ENCODE measurements around the gene NUMB.

Gene NUMB

DNA sequence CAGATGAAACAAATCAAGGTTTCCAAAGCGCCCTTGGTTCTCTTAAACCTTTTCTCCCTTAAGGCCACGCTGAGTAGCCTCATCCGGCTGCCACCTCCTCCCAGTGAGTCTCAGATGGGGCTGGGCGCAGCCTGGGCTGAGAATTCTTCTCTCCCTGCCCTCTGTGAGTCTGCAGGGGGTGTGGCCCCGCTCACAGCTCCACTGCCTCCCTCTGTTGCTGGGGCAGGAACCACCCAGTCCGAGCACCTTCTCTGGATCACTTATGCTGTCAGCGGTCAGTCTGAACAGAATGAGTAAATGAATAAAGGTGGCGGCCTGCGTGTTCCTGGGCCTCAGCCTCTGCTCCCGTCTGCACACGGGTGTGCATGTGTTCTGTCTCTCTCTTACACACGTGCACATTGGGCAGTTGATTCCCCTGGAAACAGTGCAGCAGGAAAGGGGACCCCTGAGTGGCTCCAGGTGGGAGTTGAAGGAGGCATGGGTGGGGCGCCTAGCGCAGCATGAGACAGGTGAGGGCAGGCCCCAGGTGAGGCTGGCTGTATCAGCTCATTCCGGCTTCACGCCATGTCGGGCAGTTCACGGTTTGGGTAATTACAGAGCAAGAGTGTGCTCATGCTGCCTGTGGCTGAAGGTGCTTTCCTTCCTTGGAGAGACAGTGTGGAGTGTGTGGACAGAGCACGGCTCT is 216.7 kb downstream of the NUMB start:
- DNase-seq (ENCODE audit: low read depth): no peak
- H3K4me3 ChIP-seq (ENCODE audit: low read depth, low read length): no peak overlapping the region

DNA sequence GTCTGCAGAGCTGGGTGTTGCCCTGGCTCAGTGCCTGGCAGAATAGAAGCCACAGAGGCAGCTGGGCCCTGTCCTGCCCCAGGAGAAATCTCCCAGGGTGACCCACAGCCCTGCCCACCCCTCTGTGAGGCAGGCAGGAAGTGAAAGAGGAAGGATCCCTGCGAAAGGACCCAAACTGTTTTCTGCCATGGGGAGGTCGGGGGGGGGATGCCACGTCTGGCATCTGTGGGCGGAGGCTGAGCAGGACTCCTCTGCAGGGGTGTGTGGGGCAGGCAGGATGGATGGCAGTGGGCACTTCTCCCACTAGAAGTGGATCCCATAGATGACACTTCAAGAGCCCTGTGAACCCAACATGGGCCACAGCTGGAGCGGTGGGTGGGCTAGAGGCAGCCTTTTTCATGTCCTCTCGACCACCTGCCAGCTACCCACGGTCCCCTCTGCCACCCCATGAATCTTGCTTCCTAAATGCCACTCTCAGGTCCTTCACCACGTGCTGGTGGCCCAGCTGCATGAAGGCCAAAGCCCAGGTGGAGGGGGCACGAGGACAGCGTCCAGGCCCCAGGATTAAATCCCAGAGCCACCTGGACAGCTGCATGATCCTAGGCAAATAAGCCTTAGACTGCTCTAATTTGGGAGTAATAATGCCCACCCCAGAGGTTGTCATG is 217.4 kb downstream of the NUMB start:
- no peak for DNase-seq (ENCODE audit: low read depth)
- H3K4me3 ChIP-seq (ENCODE audit: low read depth, low read length): no peak overlapping the region

DNA sequence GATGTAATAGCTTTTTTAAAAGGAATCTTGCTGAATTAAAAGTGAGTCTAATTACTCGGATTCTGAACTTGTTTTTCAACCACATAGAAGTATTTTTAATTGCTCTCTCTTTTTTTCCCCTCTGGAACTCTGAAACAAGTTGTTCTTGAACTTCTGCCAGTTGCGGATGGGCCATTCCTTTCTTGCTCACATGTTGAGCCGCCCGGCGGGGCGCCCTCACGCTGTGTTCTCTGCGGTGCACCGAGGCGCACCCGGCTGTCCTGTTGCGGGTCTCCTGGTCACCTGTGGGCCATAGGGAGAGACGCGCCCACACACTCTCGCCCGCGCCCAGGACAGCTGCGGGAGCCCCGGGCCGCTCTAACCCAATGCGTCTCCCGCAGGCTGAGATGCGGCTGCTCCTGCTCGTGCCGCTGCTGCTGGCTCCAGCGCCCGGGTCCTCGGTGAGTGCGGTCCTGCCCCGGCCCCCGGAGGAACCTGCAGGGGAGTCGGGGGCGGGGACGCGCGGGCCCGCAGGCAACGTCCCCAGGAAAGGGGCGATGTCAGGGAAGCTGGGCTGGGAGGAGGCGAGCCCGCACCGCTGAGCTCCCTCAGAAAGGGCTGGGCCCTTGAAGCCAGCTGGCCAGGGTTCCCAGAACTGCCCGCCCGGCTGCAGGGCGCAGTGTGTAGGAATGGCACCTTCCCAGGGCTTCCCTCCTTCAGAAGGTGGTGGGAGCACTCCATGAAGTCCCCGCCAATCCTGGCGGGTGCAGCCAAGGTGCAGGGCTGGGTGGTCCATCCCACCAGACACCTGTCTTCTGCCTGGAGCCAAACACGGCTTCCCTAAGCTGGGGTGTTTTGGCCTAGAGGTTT is 218.7 kb downstream of the NUMB start:
- peak overlapping the region; percentile 36 for H3K4me3 ChIP-seq (ENCODE audit: low read depth, low read length)
- no peak for DNase-seq (ENCODE audit: low read depth)

- DNase-seq (ENCODE audit: low read depth): no peak
- peak overlapping the region; percentile 13 for H3K4me3 ChIP-seq (ENCODE audit: low read depth, low read length)
These were observed 219.4 kb downstream of the NUMB start for GRCh38 chr14:73238941-73239340.

- H3K4me3 ChIP-seq (ENCODE audit: low read depth, low read length): peak overlapping the region; percentile 48
- peak; percentile 68 for DNase-seq (ENCODE audit: low read depth)
These were observed 219.9 kb downstream of the NUMB start for GRCh38 chr14:73238424-73238852.

DNA sequence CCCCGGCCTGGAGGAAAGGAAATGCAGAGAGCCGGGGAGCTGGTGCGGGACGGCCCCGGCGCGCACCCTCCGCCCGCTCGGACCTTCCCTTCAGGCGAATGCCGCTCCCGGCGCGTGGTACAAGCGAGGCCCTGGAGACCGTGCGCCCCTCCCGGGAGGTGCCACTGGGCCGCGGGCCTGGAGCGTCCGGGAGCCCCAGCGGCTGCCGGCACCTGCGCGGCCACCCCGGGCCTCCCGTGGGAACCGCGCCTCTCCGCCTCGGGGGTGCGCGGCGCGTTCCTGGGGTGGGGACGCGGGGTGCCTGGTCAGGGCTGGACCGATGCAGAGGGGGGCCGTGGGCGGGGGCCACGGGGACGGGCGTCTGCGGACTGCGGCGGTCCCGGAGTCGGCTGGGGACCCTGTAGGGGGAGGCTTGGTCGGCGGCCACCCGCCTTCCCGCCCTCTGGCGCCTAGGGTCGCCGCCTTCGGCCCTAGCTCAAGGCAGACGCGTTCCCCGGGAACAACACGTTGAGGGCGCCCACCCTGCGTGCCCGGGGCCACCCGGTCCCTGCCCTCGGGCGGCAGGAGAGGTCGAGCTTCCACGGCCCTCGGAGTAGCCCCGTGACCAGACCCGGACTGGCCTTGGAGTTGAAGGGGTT is 220.4 kb downstream of the NUMB start:
- no peak for DNase-seq (ENCODE audit: low read depth)

GRCh38 chr14:73237219-73237785 is 221.0 kb downstream of the NUMB start, which contains the start of gene PAPLN:
PAPLN (plus strand) TSS chr14:73237506; CDS start chr14:73239779, 2,273 bp downstream.
- peak within 1 kb of the TSS; percentile 48 for H3K4me3 ChIP-seq (ENCODE audit: low read depth, low read length)

More for the DNA sequence above, 220.4 kb downstream of the NUMB start:
- H3K4me3 ChIP-seq (ENCODE audit: low read depth, low read length): peak overlapping the region; percentile 48

DNA sequence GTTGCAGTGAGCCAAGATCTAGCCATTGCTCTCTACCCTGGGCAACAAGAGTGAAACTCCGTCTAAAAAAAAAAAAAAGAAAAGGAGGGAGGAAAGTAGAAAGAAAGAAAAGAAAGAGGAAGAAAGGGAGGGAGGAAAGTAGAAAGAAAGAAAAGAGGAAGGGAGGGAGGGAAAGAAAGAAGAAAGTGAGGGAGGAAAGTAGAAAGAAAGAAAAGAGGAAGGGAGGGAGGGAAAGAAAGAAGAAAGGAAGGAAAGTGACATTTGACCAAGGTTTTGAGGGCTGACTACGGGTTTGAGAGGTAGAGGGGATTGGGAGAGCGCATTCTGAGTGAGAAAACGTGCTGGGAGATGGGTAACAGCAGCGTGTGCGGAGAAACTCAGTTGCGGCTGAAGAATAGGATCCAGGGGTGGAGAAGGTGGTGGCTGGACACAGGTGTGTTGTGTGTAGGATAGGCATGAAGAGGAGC is 221.6 kb downstream of the NUMB start:
- H3K4me3 ChIP-seq (ENCODE audit: low read depth, low read length): no peak overlapping the region

More at GRCh38 chr14:73237219-73237785, 221.0 kb downstream of the NUMB start, which contains the start of gene PAPLN:
- DNase-seq (ENCODE audit: low read depth): no peak

GRCh38 chr14:73236157-73236556 is 222.2 kb downstream of the NUMB start:
- no peak for DNase-seq (ENCODE audit: low read depth)
- H3K4me3 ChIP-seq (ENCODE audit: low read depth, low read length): no peak overlapping the region

More for the DNA sequence above, 221.6 kb downstream of the NUMB start:
- DNase-seq (ENCODE audit: low read depth): no peak

- DNase-seq (ENCODE audit: low read depth): no peak
- no peak overlapping the region for H3K4me3 ChIP-seq (ENCODE audit: low read depth, low read length)
These were observed 222.7 kb downstream of the NUMB start for GRCh38 chr14:73235531-73236155.

- no peak for DNase-seq (ENCODE audit: low read depth)
- no peak overlapping the region for H3K4me3 ChIP-seq (ENCODE audit: low read depth, low read length)
These were observed 223.6 kb downstream of the NUMB start for GRCh38 chr14:73234586-73235394.

GRCh38 chr14:73234029-73234428 is 224.3 kb downstream of the NUMB start:
- H3K4me3 ChIP-seq (ENCODE audit: low read depth, low read length): no peak overlapping the region
- no peak for DNase-seq (ENCODE audit: low read depth)

GRCh38 chr14:73233564-73233963 is 224.8 kb downstream of the NUMB start:
- H3K4me3 ChIP-seq (ENCODE audit: low read depth, low read length): no peak overlapping the region
- no peak for DNase-seq (ENCODE audit: low read depth)

DNA sequence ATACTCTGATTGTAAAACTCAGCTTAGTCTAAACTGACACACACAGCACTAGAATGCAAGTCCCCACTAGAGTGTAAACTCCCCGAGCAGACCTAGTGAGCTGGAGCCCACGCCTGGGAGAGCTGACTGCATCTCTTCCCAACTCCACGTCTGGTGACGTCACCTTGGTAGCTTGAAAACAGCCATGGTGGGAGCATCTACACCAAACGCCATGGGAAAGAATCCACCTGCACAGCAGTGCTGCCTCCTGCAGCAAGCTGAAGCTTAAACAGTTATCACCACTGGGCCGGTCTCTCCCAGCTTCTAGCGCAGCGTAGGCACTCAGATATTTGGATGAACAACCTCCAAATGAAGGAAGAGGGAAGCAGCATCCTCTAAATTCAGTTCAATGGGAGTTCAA is 225.4 kb downstream of the NUMB start:
- H3K4me3 ChIP-seq (ENCODE audit: low read depth, low read length): no peak overlapping the region
- DNase-seq (ENCODE audit: low read depth): no peak

GRCh38 chr14:73231981-73232851 is 226.1 kb downstream of the NUMB start:
- DNase-seq (ENCODE audit: low read depth): no peak
- no peak overlapping the region for H3K4me3 ChIP-seq (ENCODE audit: low read depth, low read length)

DNA sequence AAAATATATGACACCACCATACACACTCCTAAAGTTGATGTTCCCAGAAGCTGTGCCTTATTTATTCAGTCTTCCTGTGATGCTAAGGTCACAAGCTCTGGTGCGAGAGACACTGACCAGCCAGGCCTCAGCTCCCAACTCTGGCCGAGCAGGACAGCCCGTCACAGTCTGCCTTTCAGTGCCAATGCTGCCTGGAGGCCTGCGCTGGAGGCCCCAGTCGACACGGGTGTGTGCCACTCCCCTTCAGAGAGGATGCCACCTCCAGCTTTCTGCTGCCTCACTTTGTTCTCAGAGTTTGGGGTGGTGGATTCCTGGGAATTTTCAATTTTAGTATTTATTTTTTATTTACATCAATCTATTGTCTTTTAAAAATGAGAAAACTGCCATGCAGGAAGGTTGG is 228.3 kb downstream of the NUMB start:
- DNase-seq (ENCODE audit: low read depth): no peak
- no peak overlapping the region for H3K4me3 ChIP-seq (ENCODE audit: low read depth, low read length)
